Activated naive CD4-positive, alpha-beta T cell treated with anti-CD3 and anti-CD28 coated beads for 36 hours (primary cell): ENCODE results near the gene QRICH2. TPM values are rescaled to one million over a fixed set of nuclear protein-coding genes. Genes with fewer than 3 reads are reported as not detected.
"Not testable (repeated sequence)": the region's sequence is repeated elsewhere in the genome, so short reads cannot be mapped to it uniquely, and the experiment has no call there.

Experiments used
- CTCF ChIA-PET: fragments of 350-600 bp; sonication (Branson Sonifier 250); formaldehyde crosslinking; loops from one replicate; lab custom pipeline; 2021; ENCODE audit warnings: antibody characterized with exemption; lab: Charles Lee
- DNase-seq: peaks from one replicate; pipeline ENCODE4 v3.0.0-alpha.2; 2020
- H3K27ac Mint-ChIP-seq: one replicate; pipeline ENCODE4 v1.8.0; 2021; ENCODE audit warnings: mild to moderate bottlenecking, mixed read lengths
- H3K27me3 Mint-ChIP-seq: one replicate; pipeline ENCODE4 v1.8.0; 2021; ENCODE audit warnings: low read depth, mixed read lengths
- H3K36me3 Mint-ChIP-seq: one replicate; pipeline ENCODE4 v1.8.0; 2021; ENCODE audit warnings: low read depth, mixed read lengths
- H3K4me1 Mint-ChIP-seq: one replicate; pipeline ENCODE4 v1.8.0; 2021; ENCODE audit warnings: low read depth, mixed read lengths
- H3K4me3 Mint-ChIP-seq: one replicate; pipeline ENCODE4 v1.8.0; 2021; ENCODE audit warnings: mild to moderate bottlenecking, moderate library complexity, mixed read lengths
- H3K9me3 Mint-ChIP-seq: one replicate; pipeline ENCODE4 v1.8.0; 2021; ENCODE audit warnings: mixed read lengths
- intact Hi-C: fragments of 100-400 bp; cut with micrococcal nuclease; formaldehyde crosslinking; loops from one replicate; pipeline ENCODE4 v1.15.1; 2023
- total RNA-seq, 2 experiments: library from RNA; stranded (reverse); gene quantifications; one replicate each; pipeline ENCODE4 v1.2.3, GENCODE V29; 2021

The QRICH2 gene
- total RNA-seq, 2 experiments from 2014 or later: 0.52 TPM

DNA sequence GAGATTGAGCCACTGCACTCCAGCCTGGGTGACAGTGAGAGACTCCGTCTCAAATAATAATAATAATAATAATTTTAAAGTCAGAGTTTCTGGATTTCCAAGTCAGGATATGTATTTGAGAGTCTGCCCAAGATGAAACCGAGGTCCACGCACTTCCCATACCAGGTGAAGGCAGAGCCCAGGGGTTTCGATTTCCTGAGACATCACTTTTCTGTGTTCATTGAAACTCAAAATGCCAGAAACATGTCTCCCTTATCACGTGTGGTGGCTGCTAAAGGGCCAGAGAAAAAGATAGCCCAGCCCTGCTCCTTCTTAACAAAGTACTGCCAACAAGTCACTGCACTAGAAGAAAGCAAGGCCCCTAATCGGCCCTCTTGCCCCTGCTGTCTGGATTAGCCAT is 57.9 kb downstream of the QRICH2 start:
- intact Hi-C loops: no loop called here
- DNase-seq: peak; percentile 0
- CTCF ChIA-PET: interaction anchor here (0.8 kb wide), 1 partner anchor 15 kb away, joined by 3 read pairs; the partner anchor contains the start of gene UBALD2
- Mint-ChIP-seq H3K9me3 (no peaks in the 10 kb centered on the region), H3K36me3 (no peaks in the 10 kb centered on the region), H3K4me3 (no peak overlapping the region), H3K4me1 (peaks cover 60% of the 10 kb centered on the region), H3K27me3 (no peaks in the 10 kb centered on the region), H3K27ac (no peak overlapping the region)

DNA sequence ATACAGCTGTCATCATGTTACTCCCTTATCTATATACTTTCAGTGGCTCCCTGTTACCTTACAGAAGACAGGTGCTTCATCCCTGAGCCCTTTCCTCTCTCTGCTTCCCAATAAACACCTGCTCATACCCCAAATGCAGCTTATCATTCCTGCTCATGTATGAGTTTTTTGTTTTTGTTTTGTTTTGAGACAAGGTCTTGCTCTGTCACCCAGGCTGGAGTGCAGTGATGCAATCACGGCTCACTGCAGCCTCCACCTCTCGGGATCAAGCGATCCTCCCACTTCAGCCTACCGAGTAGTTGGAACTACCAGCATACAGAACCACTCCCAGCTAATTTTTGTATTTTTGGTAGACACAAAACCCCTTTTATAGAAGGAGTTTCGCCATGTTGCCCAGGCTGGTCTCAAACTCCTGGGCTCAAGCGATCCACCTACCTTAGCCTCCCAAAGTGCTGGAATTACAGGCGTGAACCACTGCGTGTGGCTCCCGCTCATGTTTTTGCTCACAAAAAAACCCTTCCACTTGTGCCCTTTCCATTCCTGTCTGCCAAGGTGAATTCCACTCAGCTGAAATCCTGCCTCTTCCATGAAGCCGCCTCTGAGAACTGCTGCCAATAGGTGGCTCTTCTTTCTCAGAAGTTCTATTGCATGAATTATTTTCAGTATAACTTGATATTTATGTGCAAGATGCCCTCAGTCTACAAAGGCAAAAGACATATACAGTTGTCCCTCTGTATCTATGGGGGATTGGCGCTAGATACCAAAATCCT is 59.9 kb downstream of the QRICH2 start:
- Mint-ChIP-seq H3K36me3 (no peaks in the 10 kb centered on the region), H3K4me1 (peaks cover 71% of the 10 kb centered on the region), H3K27ac (peak overlapping the region; percentile 51), H3K9me3 (no peaks in the 10 kb centered on the region), H3K4me3 (no peak overlapping the region), H3K27me3 (no peaks in the 10 kb centered on the region)
- intact Hi-C loops: no loop called here
- DNase-seq: peak; percentile 5
- CTCF ChIA-PET: interaction anchor here (0.6 to 1.8 kb wide), 5 partner anchors 16 to 528 kb away, joined by 3 to 7 read pairs (median 4); no protein-coding TSS in a partner anchor

DNA sequence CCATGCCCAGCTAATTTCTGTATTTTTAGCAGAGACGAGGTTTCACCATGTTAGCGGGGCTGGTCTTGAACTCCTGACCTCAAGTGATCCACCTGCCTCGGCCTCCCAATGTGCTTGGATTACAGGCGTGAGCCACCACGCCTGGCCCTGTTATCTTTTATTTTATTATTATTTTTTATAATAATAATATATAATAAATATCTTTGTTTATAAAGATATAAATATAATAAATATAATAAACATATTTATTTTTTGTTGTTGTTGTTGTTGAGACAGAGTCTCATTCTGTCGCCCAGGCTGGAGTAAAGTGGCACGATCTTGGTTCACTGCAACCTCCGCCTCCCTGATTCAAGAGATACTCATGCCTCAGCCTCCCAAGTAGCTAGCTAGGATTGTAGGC is 60.8 kb downstream of the QRICH2 start:
- Mint-ChIP-seq H3K27ac (peak overlapping the region; percentile 79), H3K9me3 (no peaks in the 10 kb centered on the region), H3K36me3 (no peaks in the 10 kb centered on the region), H3K4me3 (no peak overlapping the region), H3K4me1 (peaks cover 70% of the 10 kb centered on the region), H3K27me3 (no peaks in the 10 kb centered on the region)
- DNase-seq: no peak
- CTCF ChIA-PET: interaction anchor here (0.8 to 1.8 kb wide), 6 partner anchors 22 to 67 kb away, joined by 3 to 9 read pairs (median 4); no protein-coding TSS in a partner anchor
- intact Hi-C loops: no loop called here

DNA sequence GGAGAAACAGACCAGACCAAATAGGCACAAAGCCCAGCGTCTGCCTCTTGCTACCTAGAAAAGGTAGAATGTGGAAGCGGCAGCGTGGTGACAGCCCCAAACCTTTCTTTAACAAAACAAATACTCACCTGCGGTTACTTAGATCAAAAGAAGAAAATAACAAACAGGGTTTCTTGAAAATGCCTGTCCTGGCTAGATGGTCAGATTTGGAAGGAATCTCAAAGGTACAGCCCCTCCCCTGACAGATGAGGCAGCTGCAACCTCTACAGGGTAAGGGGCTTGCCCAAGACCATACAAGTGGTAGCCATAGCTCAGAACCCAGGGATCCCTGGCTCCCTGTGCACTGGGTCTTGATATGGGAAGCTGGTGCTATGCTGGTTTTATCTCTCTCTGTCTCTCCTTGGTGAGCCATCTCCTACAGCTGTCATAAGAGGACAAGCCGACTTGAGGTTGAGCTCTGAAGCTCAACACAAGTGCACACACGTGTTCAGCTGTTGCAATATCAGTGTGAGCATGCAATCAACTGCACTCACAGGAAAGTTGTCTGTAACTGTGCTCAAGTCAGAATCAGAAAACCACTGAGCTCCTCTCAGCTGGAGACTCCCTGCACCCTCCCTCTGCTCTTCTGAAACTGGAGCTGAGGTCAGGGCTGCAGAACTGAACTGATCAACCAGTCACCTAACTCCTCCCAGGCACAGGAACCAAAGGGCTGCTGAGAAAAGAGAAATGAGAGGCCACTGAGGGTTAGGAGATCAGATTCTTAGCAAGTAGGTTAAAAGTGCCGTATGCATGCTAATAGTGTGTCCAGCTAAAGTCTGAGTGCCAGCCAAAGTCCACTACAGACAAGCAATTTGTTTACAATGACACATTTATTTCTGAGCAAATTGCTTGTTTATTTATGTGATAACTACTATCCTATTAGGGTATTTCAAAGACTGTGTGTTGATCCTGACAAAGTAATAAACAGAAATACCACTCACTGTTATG is 61.7 kb downstream of the QRICH2 start:
- Mint-ChIP-seq H3K4me1 (peaks cover 69% of the 10 kb centered on the region), H3K4me3 (peak overlapping the region; percentile 55), H3K9me3 (no peaks in the 10 kb centered on the region), H3K36me3 (no peaks in the 10 kb centered on the region), H3K27ac (peak overlapping the region; percentile 79), H3K27me3 (no peaks in the 10 kb centered on the region)
- CTCF ChIA-PET: interaction anchor here (0.6 to 2.5 kb wide), 13 partner anchors 8 to 194 kb away, joined by 3 to 24 read pairs (median 4); partner anchors contain the start of gene UBALD2
- DNase-seq: peak; percentile 86
- intact Hi-C loops: loop anchor here (1.0 kb wide), 3 partner anchors 9 to 54 kb away; no protein-coding TSS in a partner anchor

DNA sequence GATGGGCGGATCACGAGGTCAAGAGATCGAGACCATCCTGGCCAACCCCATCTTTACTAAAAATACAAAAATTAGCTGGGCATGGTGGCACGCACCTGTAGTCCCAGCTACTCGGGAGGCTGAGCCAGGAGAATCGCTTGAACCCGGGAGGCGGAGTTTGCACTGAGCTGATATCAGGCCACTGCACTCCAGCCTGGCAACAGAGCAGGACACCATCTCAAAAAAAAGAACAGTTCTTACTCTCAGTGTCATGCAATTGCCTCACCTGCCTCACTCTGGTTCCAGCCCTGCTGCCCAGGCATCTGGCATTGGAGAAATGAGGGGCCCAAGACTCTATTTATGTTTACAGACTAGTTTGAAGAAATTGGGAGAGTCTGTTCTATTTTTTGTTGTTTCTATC is 63.4 kb downstream of the QRICH2 start:
- H3K36me3 Mint-ChIP-seq, H3K4me3 Mint-ChIP-seq, intact Hi-C loops, H3K27me3 Mint-ChIP-seq, H3K27ac Mint-ChIP-seq, DNase-seq, H3K9me3 Mint-ChIP-seq: not testable (repeated sequence)
- H3K4me1 Mint-ChIP-seq: peaks cover 73% of the 10 kb centered on the region
- CTCF ChIA-PET: interaction anchor here (1.6 to 2.5 kb wide), 3 partner anchors 18 to 63 kb away, joined by 4 to 15 read pairs (median 6); no protein-coding TSS in a partner anchor

DNA sequence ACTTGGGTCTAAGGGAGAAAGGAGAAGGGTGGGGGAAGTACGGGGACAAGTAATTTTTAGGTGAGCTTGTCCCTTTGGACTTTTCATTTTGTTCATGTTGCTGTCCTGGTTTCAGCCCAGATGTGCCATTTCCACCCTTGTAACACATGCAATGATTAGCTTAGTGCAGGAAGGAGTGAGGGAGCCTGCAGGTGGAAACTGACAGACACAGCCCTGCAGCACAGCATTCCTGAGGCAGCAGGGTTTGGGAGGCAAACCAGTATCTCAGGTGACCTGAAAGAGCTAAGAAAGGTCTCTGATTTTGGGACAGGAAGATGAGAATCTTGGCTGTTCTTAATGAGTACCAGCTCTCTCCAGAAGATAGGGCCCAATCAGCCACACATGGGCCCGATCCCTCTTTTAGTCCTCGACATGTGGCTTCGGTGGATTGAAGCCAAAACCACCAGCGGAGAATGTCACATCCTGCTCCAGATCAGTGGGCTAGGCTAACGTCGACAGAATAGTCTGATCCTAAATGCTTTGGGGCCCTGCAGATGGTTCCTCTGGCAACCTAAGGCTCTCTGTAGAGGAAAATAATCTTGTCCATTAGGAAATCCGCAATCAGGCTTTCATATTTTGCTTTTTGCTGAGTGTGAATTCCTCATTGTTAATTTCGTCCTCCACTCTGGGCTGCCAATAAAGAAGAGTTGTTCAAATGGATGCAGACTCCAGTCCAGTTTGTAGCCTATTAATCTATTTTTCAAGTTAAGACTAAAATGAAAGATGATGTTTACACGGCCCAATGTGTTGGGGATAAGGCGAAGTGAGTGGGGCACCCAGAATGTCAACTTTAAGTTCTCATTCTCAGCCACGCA is 64.0 kb downstream of the QRICH2 start:
- DNase-seq: peak; percentile 39
- Mint-ChIP-seq H3K27ac (peak overlapping the region; percentile 8), H3K4me1 (peaks cover 76% of the 10 kb centered on the region), H3K36me3 (no peaks in the 10 kb centered on the region), H3K27me3 (no peaks in the 10 kb centered on the region), H3K9me3 (no peaks in the 10 kb centered on the region), H3K4me3 (no peak overlapping the region)
- CTCF ChIA-PET: interaction anchor here (0.6 to 1.6 kb wide), 7 partner anchors 19 to 116 kb away, joined by 3 to 6 read pairs (median 3); no protein-coding TSS in a partner anchor
- intact Hi-C loops: no loop called here

DNA sequence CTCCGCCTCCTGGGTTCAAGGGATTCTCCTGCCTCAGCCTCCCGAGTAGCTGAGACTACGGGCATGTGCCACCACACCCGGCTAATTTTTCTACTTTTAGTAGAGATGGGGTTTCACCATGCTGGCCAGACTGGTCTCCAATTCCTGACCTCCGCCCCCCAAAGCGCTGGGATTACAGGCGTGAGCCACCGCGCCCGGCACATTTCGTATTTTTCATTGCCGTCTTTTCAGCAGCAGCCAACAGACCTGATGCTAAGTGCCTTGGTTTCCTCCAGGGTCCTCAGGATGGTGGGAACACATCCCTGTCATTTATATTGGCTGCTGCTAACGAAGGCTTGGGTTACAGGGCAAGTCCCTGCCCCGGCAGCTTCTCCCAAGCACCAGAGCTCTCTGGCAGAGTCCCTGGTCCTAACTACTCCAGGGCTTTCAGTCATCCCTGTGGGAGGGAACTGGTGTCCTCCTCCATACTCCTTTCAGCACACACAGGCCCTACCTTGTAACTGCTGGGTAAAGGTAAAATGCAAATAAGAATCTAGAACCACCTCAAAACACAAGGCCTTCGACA is 66.3 kb downstream of the QRICH2 start:
- Mint-ChIP-seq H3K36me3 (peaks cover 6% of the 10 kb centered on the region), H3K9me3 (peaks cover under 1% of the 10 kb centered on the region), H3K27ac (no peak overlapping the region), H3K4me3 (peak overlapping the region; percentile 77), H3K27me3 (no peaks in the 10 kb centered on the region), H3K4me1 (peaks cover 79% of the 10 kb centered on the region)
- intact Hi-C loops: loop anchor here (1.0 kb wide), 1 partner anchor 42 kb away; no protein-coding TSS in a partner anchor
- CTCF ChIA-PET: interaction anchor here (0.6 to 1.3 kb wide), 3 partner anchors 27 to 52 kb away, joined by 3 read pairs; no protein-coding TSS in a partner anchor
- no peak for DNase-seq

DNA sequence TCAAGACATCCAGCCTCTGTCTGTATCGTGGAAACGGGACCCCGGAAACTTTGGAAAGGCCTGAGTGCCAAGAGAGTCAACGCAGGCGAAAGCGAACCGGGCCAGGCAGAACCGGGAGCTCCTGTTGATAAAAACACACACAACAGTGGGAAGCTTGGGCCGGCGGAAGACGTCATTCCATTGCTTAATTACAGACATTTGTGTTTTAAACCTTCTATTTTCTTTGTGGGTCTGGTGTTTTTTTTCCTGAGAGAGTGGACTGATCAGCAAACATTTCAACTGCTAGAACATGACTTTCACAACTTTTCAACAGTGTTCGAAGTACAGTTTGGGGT is 66.9 kb downstream of the QRICH2 start:
- H3K36me3 Mint-ChIP-seq: peaks cover 8% of the 10 kb centered on the region
- no peaks in the 10 kb centered on the region for H3K27me3 Mint-ChIP-seq
- CTCF ChIA-PET: interaction anchor here (0.6 to 1.3 kb wide), 3 partner anchors 27 to 51 kb away, joined by 3 read pairs; no protein-coding TSS in a partner anchor
- peaks cover 2% of the 10 kb centered on the region for H3K9me3 Mint-ChIP-seq
- H3K4me3 Mint-ChIP-seq: peak overlapping the region; percentile 77
- peak overlapping the region; percentile 75 for H3K27ac Mint-ChIP-seq
- no peak for DNase-seq
- H3K4me1 Mint-ChIP-seq: peaks cover 77% of the 10 kb centered on the region
- intact Hi-C loops: loop anchor here (1.0 kb wide), 1 partner anchor 42 kb away; no protein-coding TSS in a partner anchor

DNA sequence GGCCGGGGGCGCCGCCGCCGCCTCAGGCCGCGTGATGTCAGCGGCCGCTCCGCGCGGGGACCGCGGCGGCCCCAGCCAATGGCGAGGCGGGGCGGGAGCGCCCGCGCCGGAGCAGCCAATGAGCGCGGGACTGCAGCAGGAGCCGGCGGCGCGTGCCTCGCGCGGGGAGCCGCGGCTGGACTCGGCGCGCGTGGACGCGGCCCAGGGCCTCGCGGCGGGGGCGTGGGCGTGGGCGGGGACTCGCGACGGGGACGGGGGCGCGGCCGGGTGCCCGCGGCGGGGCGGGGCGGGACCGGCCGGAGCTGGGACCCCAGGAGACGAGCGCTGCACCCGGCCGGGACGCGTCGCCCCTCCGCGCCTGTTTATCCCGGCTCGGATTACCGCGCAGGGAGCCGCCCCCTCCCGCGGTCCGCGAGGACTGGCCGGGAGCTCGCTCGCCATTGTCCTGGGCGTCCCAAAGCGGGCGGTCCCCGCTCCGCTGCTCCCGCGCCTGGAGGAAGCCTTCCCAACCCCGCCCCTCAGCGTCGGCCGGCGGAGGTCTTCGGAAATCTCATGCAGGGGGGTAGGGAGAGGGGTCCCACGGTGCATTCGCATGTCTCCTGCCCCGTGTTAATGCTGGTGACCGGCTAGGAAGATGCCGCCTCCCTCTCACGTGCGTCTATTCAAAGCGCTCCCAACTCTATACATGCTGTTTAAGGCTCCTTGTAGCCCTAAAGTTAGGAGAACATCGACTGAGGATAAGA is 67.4 kb downstream of the QRICH2 start, which contains the start of gene RNF157:
RNF157 (minus strand) TSS at position 33 of the 743 bp plus-strand sequence. CDS start 253 bp downstream, outside the sequence.
- intact Hi-C loops: loop anchor here (1.0 kb wide), 1 partner anchor 41 kb away; no protein-coding TSS in a partner anchor
- Mint-ChIP-seq H3K27me3 (no peaks in the 10 kb centered on the region), H3K4me1 (peaks cover 75% of the 10 kb centered on the region), H3K9me3 (peaks cover 2% of the 10 kb centered on the region), H3K36me3 (peaks cover 8% of the 10 kb centered on the region), H3K4me3 (peak within 1 kb of the TSS; percentile 78), H3K27ac (peak within 1 kb of the TSS; percentile 75)
- CTCF ChIA-PET: interaction anchor here (0.6 to 1.3 kb wide), 3 partner anchors 28 to 51 kb away, joined by 3 read pairs; no protein-coding TSS in a partner anchor
- peak; percentile 53 for DNase-seq

DNA sequence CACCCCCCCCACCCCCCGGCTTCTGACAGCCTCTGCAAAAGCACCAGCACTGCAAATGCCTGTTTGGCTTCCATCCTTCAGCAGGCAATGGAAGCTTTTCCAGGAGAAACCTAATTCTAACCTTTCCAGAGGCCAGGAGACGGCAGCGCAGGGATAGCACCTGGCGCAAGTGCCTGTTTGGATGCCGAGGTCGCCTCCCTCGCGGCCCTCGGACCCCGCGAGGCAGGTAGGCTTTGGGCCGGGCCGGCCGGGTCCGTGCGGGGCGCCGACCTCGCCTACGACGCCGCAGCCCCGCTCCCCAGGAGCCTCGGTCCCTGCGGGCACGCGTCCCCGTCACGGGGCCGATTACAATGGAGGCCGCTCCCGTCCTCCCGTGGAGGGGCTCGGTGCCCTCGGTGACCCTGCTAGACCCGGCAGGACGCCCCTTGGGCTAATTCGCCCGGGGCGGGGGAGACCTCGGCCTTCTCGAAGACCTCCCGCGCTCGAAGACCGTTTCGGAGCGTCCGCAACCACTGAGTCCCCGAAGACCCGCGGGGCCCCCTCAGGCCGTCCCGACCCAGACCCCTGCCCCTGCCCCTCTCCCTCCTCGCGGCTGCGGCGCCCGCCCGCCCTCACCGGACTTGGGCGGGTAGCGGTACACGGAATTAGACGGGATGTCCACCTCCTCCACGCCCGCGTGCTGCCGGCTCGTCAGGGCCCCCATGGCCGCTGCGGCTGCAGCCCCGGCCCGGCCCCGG is 68.4 kb downstream of the QRICH2 start:
- H3K27ac Mint-ChIP-seq: peak overlapping the region; percentile 71
- H3K36me3 Mint-ChIP-seq: peaks cover 8% of the 10 kb centered on the region
- no peaks in the 10 kb centered on the region for H3K27me3 Mint-ChIP-seq
- intact Hi-C loops: loop anchor here (2.0 kb wide), 1 partner anchor 19 kb away; no protein-coding TSS in a partner anchor
- CTCF ChIA-PET: no interaction called here
- H3K9me3 Mint-ChIP-seq: peaks cover 2% of the 10 kb centered on the region
- peak overlapping the region; percentile 78 for H3K4me3 Mint-ChIP-seq
- H3K4me1 Mint-ChIP-seq: peaks cover 70% of the 10 kb centered on the region
- DNase-seq: no peak
